IMR-90 (cell line): ENCODE data around the gene CALML4. TPM values are rescaled to one million over a fixed set of nuclear protein-coding genes. Genes with fewer than 3 reads are reported as not detected.

Experiments used
- ATAC-seq: fragments of 200-7000 bp; cut with Tn5 transposase; 2 replicates; pipeline ENCODE4 v1.9.1; 2020; ENCODE audit warnings: low read depth, mild to moderate bottlenecking, moderate library complexity
- BruUV-seq: library from RNA; stranded (reverse); fragments of 400-500 nt; replicated peaks from 2 replicates; lab custom pipeline; 2021; lab: Mats Ljungman, UMichigan
- CTCF ChIA-PET: fragments of 300-600 bp; formaldehyde crosslinking; extraction: SDS; loops from one replicate; lab custom pipeline; 2021; ENCODE audit warnings: antibody characterized with exemption; lab: Yijun Ruan, JAX
- POLR2A ChIA-PET: fragments of 300-600 bp; sonication (Branson Sonifier 250); formaldehyde crosslinking; loops from one replicate; lab custom pipeline; 2022; ENCODE audit warnings: antibody characterized with exemption; ENCODE audit not compliant: unreplicated experiment; lab: Charles Lee
- DNase-seq: peaks from one replicate; pipeline ENCODE4 v3.0.0; 2013
- H2AFZ ChIP-seq: replicated peaks from 2 replicates; pipeline ENCODE3; 2013; ENCODE audit warnings: low read length, mild to moderate bottlenecking; ENCODE audit not compliant: poor library complexity
- H2AK5ac ChIP-seq: 2 replicates; pipeline ENCODE4 v1.6.1; 2013; ENCODE audit warnings: low read depth, low read length, inconsistent platforms
- H2AK9ac ChIP-seq: replicated peaks from 2 replicates; pipeline ENCODE3; 2013; ENCODE audit warnings: mild to moderate bottlenecking, low read depth, low read length, moderate library complexity; ENCODE audit not compliant: poor library complexity
- H2BK120ac ChIP-seq: 2 replicates; pipeline ENCODE4 v1.6.1; 2013; ENCODE audit warnings: low read depth, low read length, inconsistent platforms
- H2BK15ac ChIP-seq: 3 replicates; pipeline ENCODE4 v1.6.1; 2013; ENCODE audit warnings: low read depth, low read length, inconsistent platforms
- H2BK20ac ChIP-seq: 2 replicates; pipeline ENCODE4 v1.6.1; 2013; ENCODE audit warnings: low read depth, mild to moderate bottlenecking, inconsistent platforms, low read length, moderate library complexity
- H2BK5ac ChIP-seq: 2 replicates; pipeline ENCODE4 v1.6.1; 2013; ENCODE audit warnings: mild to moderate bottlenecking, low read depth, low read length, inconsistent platforms; ENCODE audit not compliant: poor library complexity, severe bottlenecking
- H3K14ac ChIP-seq: replicated peaks from 2 replicates; pipeline ENCODE4 v1.6.1; 2013; ENCODE audit warnings: low read depth, low read length, inconsistent platforms
- H3K18ac ChIP-seq: 2 replicates; pipeline ENCODE4 v1.6.1; 2013; ENCODE audit warnings: low read depth, low read length, control low read depth
- H3K23ac ChIP-seq: 2 replicates; pipeline ENCODE4 v1.6.1; 2013; ENCODE audit warnings: low read depth, low read length, inconsistent platforms
- H3K27ac ChIP-seq: 2 replicates; pipeline ENCODE4 v1.5.1; 2013; ENCODE audit warnings: mild to moderate bottlenecking, control low read depth, low read length; ENCODE audit not compliant: insufficient read depth
- H3K27me3 ChIP-seq: 2 replicates; pipeline ENCODE4 v1.6.1; 2013; ENCODE audit warnings: low read length; ENCODE audit not compliant: control insufficient read depth, insufficient read depth
- H3K36me3 ChIP-seq: 2 replicates; pipeline ENCODE4 v1.6.1; 2013; ENCODE audit warnings: low read length, mixed read lengths; ENCODE audit not compliant: control insufficient read depth, insufficient read depth
- H3K4ac ChIP-seq: 2 replicates; pipeline ENCODE4 v1.6.1; 2013; ENCODE audit warnings: low read depth, low read length, inconsistent platforms
- H3K4me1 ChIP-seq: 2 replicates; pipeline ENCODE4 v1.6.1; 2013; ENCODE audit warnings: low read length, mixed read lengths; ENCODE audit not compliant: control insufficient read depth, insufficient read depth
- H3K4me2 ChIP-seq: 2 replicates; pipeline ENCODE4 v1.6.1; 2013; ENCODE audit warnings: low read depth, mild to moderate bottlenecking, control low read depth, low read length, moderate library complexity
- H3K4me3 ChIP-seq: 2 replicates; pipeline ENCODE4 v1.5.1; 2013; ENCODE audit warnings: low read depth, mild to moderate bottlenecking, control low read depth, low read length, moderate library complexity; ENCODE audit not compliant: insufficient read depth
- H3K56ac ChIP-seq: 2 replicates; pipeline ENCODE4 v1.6.1; 2013; ENCODE audit warnings: low read length, inconsistent platforms; ENCODE audit not compliant: insufficient read depth; ENCODE audit errors: extremely low read depth
- H3K79me1 ChIP-seq, 2 experiments: 2 replicates each; pipeline ENCODE4 v1.6.1; 2013; ENCODE audit warnings: low read length in 2 of 2, inconsistent platforms in 1 of 2, low read depth in 1 of 2
- H3K9ac ChIP-seq: 2 replicates; pipeline ENCODE4 v1.6.1; 2013; ENCODE audit warnings: low read depth, low read length, control low read depth
- H3K9me1 ChIP-seq: 2 replicates; pipeline ENCODE4 v1.6.1; 2013; ENCODE audit warnings: low read length, inconsistent platforms; ENCODE audit not compliant: insufficient read depth
- H3K9me3 ChIP-seq: 2 replicates; pipeline ENCODE4 v1.6.1; 2013; ENCODE audit warnings: low read length; ENCODE audit not compliant: control insufficient read depth, insufficient read depth
- H4K20me1 ChIP-seq: 2 replicates; pipeline ENCODE4 v1.6.1; 2013; ENCODE audit warnings: low read length, inconsistent platforms; ENCODE audit not compliant: insufficient read depth
- H4K5ac ChIP-seq: 2 replicates; pipeline ENCODE4 v1.6.1; 2013; ENCODE audit warnings: mild to moderate bottlenecking, low read depth, low read length, control low read depth
- H4K8ac ChIP-seq, 2 experiments: 2 replicates each; pipeline ENCODE4 v1.6.1; 2013; ENCODE audit warnings: low read depth in 2 of 2, low read length in 2 of 2, control low read depth in 1 of 2, inconsistent platforms in 1 of 2
- H4K91ac ChIP-seq: 2 replicates; pipeline ENCODE4 v1.6.1; 2013; ENCODE audit warnings: low read depth, low read length, inconsistent platforms; ENCODE audit not compliant: insufficient read depth
- CHD1 ChIP-seq: IDR thresholded peaks from 2 replicates; pipeline ENCODE4 v1.6.1; 2012; ENCODE audit warnings: low read depth, low read length, improper control_type of control experiment
- FOS ChIP-seq: fragments of 150-350 bp; IDR thresholded peaks from 2 replicates; pipeline ENCODE4 v1.6.1; 2016; ENCODE audit warnings: low read depth, low read length
- MAFK ChIP-seq: IDR thresholded peaks from 2 replicates; pipeline ENCODE4 v1.6.1; 2012; ENCODE audit warnings: low read depth, low read length, improper control_type of control experiment
- MAZ ChIP-seq: IDR thresholded peaks from 2 replicates; pipeline ENCODE4 v1.6.1; 2012; ENCODE audit warnings: low read depth, mild to moderate bottlenecking, low read length, improper control_type of control experiment, moderate library complexity, borderline replicate concordance
- MXI1 ChIP-seq: IDR thresholded peaks from 2 replicates; pipeline ENCODE4 v1.6.1; 2012; ENCODE audit warnings: low read depth, mild to moderate bottlenecking, low read length, moderate library complexity, borderline replicate concordance
- POLR2A ChIP-seq: IDR thresholded peaks from 2 replicates; pipeline ENCODE4 v1.6.1; 2012; ENCODE audit warnings: mild to moderate bottlenecking, low read depth, low read length
- RAD21 ChIP-seq: IDR thresholded peaks from 2 replicates; pipeline ENCODE4 v1.6.1; 2012; ENCODE audit warnings: low read length, improper control_type of control experiment
- SMC3 ChIP-seq: fragments of 150-350 bp; IDR thresholded peaks from 2 replicates; pipeline ENCODE4 v1.6.1; 2016; ENCODE audit warnings: low read depth, mild to moderate bottlenecking, antibody characterized with exemption, low read length, moderate library complexity
- WGBS, 2 experiments: methylation state at CpG; one replicate each; pipeline versions ENCODE4 v1.1.5 to v1.1.7; 2013; ENCODE audit warnings: missing lambda C conversion rate in 2 of 2; ENCODE audit not compliant: insufficient read length in 1 of 2; ENCODE audit errors: extremely low coverage in 2 of 2; 5-methylcytosine and 5-hydroxymethylcytosine counted together
- dilution Hi-C: fragments of 300-500 bp; cut with HindIII; formaldehyde crosslinking; loops from one replicate; pipeline ENCODE4 v1.14.3; 2018; ENCODE audit warnings: low sequenced_read_pairs; ENCODE audit not compliant: unreplicated experiment
- in situ Hi-C: fragments of 300-500 bp; cut with MboI; formaldehyde crosslinking; loops from 3 replicates; pipeline ENCODE4 v1.14.3; 2019; ENCODE audit warnings: low sequenced_read_pairs, inconsistent platforms, mixed read lengths
- intact Hi-C: fragments of 100-400 bp; cut with micrococcal nuclease; formaldehyde crosslinking; loops from 2 replicates; pipeline ENCODE4 v1.10.0; 2022
- polyA plus RNA-seq, 3 experiments: library from polyadenylated mRNA; depleted of rRNA; stranded (reverse); fragments of >200 nt; gene quantifications; 2 replicates each; pipeline ENCODE4 v1.2.3, GENCODE V29; 2012; ENCODE audit warnings: low replicate concordance in 1 of 3
- total RNA-seq: library from RNA; depleted of rRNA; stranded (reverse); fragments of >200 nt; gene quantifications from 2 replicates; pipeline ENCODE4 v1.2.3, GENCODE V29; 2012
- TF ChIP-seq, protein P1 (sequence below): fragments of 150-350 bp; IDR thresholded peaks from 2 replicates; pipeline ENCODE4 v1.6.1; 2017; ENCODE audit warnings: mild to moderate bottlenecking, antibody characterized with exemption, low read length, low read depth

CALML4 gene
- total and polyA plus RNA-seq, 2 of the 4 experiments (the other 2 are of a cell fraction), result 0.36 to 1.3 TPM

DNA sequence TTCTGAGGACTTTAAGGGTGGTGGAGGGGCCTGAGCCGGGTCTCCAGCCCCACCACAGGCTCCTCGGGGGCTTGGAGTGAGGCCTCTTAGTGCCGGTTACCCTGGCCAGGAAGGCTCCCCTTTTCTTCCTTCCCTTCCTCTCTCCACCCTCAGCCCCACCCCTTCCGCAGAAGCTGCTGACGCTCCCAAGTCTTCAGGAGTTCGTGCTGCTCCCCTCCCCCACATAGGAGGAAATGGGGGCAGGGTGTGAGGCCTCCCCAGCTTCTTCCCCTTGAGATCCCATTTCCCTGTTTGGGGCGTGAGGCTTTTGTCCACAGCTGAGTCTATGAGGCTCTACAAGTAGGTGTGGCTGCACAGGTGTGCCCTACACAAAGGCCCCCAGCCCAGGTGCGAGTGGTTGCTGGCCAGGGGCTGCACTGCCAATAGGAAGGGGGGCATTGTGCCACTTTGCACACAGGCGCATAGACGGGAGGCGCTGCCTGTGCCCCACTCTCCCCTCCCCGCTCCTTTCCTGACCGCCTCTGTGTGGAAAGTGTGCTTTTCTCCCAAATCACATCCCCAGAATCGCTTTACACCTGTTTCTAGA is 915 bp upstream of the CALML4 start:
- Histone ChIP-seq H2AK5ac (no peak overlapping the region), H2AFZ (peak overlapping the region; percentile 9)

More for the DNA sequence above, 915 bp upstream of the CALML4 start:
- H2BK15ac ChIP-seq, result no peak overlapping the region
- dilution Hi-C loops, result no loop called here
- H2AK9ac ChIP-seq, result no peak overlapping the region
- H3K18ac ChIP-seq, result no peak overlapping the region
- H3K4me1 ChIP-seq, result peaks cover 6% of the 10 kb centered on the region; the same call in 1 of the 2 replicates
- no peak overlapping the region for H3K27ac ChIP-seq
- H2BK5ac ChIP-seq, result no peak overlapping the region
- no peak overlapping the region for H3K4ac ChIP-seq
- intact Hi-C loops, result no loop called here
- no peak overlapping the region for H3K23ac ChIP-seq
- no CpG with 5 or more reads among the region's 14 CpGs for WGBS, 2 experiments
- H4K5ac ChIP-seq, result no peak overlapping the region
- no peak overlapping the region for H4K8ac ChIP-seq
- ATAC-seq (no peak), DNase-seq (no peak)
- H3K79me1 ChIP-seq, result peaks cover 4 to 29% of the 10 kb centered on the region in 2 experiments; a peak in 2 of 4 replicates
- H3K56ac ChIP-seq, result no peak overlapping the region
- no peaks in the 10 kb centered on the region for H3K27me3 ChIP-seq
- no peak overlapping the region for H3K9ac ChIP-seq
- no peak for TF ChIP-seq RAD21
- TF ChIP-seq SMC3, result no peak
- TF ChIP-seq, protein P1, sequence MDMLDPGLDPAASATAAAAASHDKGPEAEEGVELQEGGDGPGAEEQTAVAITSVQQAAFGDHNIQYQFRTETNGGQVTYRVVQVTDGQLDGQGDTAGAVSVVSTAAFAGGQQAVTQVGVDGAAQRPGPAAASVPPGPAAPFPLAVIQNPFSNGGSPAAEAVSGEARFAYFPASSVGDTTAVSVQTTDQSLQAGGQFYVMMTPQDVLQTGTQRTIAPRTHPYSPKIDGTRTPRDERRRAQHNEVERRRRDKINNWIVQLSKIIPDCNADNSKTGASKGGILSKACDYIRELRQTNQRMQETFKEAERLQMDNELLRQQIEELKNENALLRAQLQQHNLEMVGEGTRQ, result no peak
- TF ChIP-seq MAZ, result no peak
- TF ChIP-seq FOS, result no peak
- no peak for TF ChIP-seq POLR2A
- TF ChIP-seq MXI1, result no peak
- TF ChIP-seq CHD1, result no peak
- no peak for TF ChIP-seq MAFK
- ChIA-PET CTCF (no interaction called here), POLR2A (no interaction called here)
- BruUV-seq, result no TSS peak
- no peak overlapping the region for H3K4me3 ChIP-seq
- in situ Hi-C loops, result no loop called here
- H4K20me1 ChIP-seq, result peaks cover 5% of the 10 kb centered on the region; the same call in 1 of the 2 replicates
- H2BK20ac ChIP-seq, result no peak overlapping the region
- H3K4me2 ChIP-seq, result no peak overlapping the region
- 0 out of 2 replicates have a peak, but pooled peaks cover 2% of the 10 kb centered on the region for H3K36me3 ChIP-seq
- H3K9me3 ChIP-seq, result no peaks in the 10 kb centered on the region
- H2BK120ac ChIP-seq, result no peak overlapping the region
- no peaks in the 10 kb centered on the region; the same call in 1 of the 2 replicates for H3K9me1 ChIP-seq
- H4K91ac ChIP-seq, result no peak overlapping the region
- H3K14ac ChIP-seq, result no peak overlapping the region
